Stimulated activated CD8-positive, alpha-beta memory T cell treated with anti-CD3 and anti-CD28 coated beads, Interleukin-2, amount 100 ng/mL, for 1 hour (primary cell): Measurements from ENCODE around the gene TRIB2.

Experiments used
- DNase-seq, 2 donors: peaks; one replicate each; pipeline ENCODE4 v3.0.0-alpha.2; 2020; ENCODE audit warnings: low read depth in 2 of 2

TRIB2 gene

GRCh38 chr2:12742891-12743290 lies 26.2 kb downstream of the TRIB2 start:
- DNase-seq = no peak

GRCh38 chr2:12750166-12750905 lies 33.6 kb downstream of the TRIB2 start:
- DNase-seq = no peak

GRCh38 chr2:12754643-12755042 lies 37.9 kb downstream of the TRIB2 start:
- DNase-seq = no peak

- no peak for DNase-seq
These were observed 38.6 kb downstream of the TRIB2 start for GRCh38 chr2:12755384-12755783.

- DNase-seq = no peak
These were observed 42.5 kb downstream of the TRIB2 start for GRCh38 chr2:12759248-12759647.

GRCh38 chr2:12761104-12761503 lies 44.4 kb downstream of the TRIB2 start:
- DNase-seq = no peak

GRCh38 chr2:12762337-12762736 lies 45.6 kb downstream of the TRIB2 start:
- DNase-seq = no peak

GRCh38 chr2:12762976-12763375 lies 46.2 kb downstream of the TRIB2 start:
- DNase-seq = no peak

- DNase-seq = no peak
These were observed 46.8 kb downstream of the TRIB2 start for GRCh38 chr2:12763486-12763885.

GRCh38 chr2:12764075-12764730 lies 47.5 kb downstream of the TRIB2 start:
- DNase-seq = no peak

- DNase-seq = no peak
These were observed 48.3 kb downstream of the TRIB2 start for GRCh38 chr2:12764849-12765605.

- DNase-seq = no peak
These were observed 49.7 kb downstream of the TRIB2 start for GRCh38 chr2:12766421-12766879.

- no peak for DNase-seq
These were observed 50.8 kb downstream of the TRIB2 start for GRCh38 chr2:12767541-12767940.

GRCh38 chr2:12767996-12768624 lies 51.4 kb downstream of the TRIB2 start:
- no peak for DNase-seq

GRCh38 chr2:12769492-12770105 lies 52.9 kb downstream of the TRIB2 start:
- DNase-seq = no peak

- no peak for DNase-seq
These were observed 53.7 kb downstream of the TRIB2 start for GRCh38 chr2:12770300-12770968.

GRCh38 chr2:12771154-12771553 lies 54.4 kb downstream of the TRIB2 start:
- no peak for DNase-seq

GRCh38 chr2:12773586-12774394 lies 57.1 kb downstream of the TRIB2 start:
- no peak for DNase-seq

- DNase-seq = no peak
These were observed 57.6 kb downstream of the TRIB2 start for GRCh38 chr2:12774395-12774727.

GRCh38 chr2:12776521-12776961 lies 59.8 kb downstream of the TRIB2 start:
- DNase-seq = no peak
